Activated CD4-positive, CD25-positive, alpha-beta regulatory T cell treated with anti-CD3 and anti-CD28 coated beads, Interleukin-2, amount 50 U/mL, for 16 hours (primary cell): ENCODE results near the gene HNRNPAB.
"Not testable (repeated sequence)": the region's sequence is repeated elsewhere in the genome, so short reads cannot be mapped to it uniquely, and the experiment has no call there.

ENCODE experiments used
- DNase-seq: peaks from one replicate; pipeline ENCODE4 v3.0.0-alpha.2; 2020; ENCODE audit warnings: low read depth, low spot score

The HNRNPAB gene

DNA sequence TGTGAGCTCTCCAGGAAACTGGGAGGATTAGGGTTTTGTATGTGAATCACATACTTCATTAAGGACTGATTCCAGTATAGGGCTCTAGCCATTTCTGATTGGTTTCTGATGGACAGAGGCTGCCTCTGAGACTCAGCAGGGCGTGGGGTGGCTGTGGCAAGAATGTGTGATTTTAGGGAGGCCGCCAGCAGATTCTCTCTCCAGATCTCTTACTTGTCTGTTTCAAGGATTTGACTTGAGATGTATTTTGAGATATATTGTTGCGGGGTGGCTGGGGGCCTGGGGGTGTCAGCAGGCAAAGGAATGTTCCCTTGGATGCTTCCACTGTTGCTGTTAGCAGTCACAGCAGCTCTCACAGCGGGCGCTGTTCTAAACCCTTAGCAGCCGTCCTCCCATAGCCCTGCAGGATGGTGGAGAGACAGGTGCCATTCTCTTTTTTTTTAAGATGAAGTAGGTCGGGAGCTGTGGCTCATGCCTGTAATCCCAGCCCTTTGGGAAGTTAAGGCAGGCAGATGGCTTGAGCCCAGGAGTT, 8.0 kb upstream of the HNRNPAB start:
- no peak for DNase-seq

DNA sequence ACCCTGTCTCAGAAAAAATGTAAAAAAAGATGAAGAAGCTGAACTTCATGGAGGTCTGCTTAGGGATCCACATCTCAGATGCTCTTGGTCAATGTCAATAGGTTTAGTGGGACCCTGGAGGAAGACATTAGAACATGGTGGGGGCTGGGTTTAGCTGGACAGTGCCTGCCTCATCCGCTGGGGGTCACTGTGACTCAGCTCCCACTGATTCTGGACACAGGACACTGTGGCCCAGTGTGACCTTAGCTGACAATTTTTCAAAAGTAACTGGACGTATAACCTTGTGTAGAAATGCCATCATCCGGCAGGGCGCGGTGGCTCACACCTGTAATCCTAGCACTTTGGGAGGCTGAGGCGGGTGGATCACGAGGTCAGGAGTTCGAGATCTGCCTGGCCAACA, 7.3 kb upstream of the HNRNPAB start:
- DNase-seq, result no peak

DNA sequence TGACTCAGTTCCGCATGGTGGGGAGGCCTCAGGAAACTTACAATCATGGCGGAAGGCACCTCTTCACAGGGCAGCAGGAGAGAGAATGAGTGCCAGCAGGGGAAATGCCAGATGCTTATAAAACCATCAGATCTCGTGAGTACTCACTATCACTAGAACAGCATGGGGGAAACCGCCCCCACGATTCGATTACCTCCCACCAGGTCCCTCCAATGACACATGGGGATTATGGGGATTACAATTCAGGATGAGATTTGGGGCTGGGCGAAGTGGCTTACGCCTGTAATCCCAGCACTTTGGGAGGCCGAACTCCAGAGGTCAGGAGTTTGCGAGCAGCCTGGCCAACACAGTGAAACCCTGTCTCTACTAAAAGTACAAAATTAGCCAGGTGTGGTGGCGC, 6.2 kb upstream of the HNRNPAB start:
- not testable (repeated sequence) for DNase-seq

DNA sequence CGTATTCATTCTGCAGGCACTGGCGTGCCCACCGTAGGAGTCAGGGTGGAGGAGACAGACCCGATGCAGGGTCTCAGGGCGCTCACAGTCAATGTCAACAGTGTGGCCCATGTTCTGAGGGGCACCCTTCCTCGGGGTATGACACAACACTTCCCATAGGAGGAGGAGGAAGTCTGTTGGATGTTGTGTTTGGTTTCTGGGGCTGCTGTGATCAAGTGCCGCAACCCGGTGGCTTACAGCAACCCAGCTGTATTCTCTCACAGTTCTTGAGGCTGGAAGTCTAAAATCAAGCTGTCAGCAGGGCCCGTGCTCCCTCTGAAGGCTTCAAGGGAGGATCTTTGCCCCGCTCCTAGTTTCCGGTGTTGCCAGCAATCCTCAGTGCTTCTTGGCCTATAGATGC, 5.6 kb upstream of the HNRNPAB start:
- no peak for DNase-seq

DNA sequence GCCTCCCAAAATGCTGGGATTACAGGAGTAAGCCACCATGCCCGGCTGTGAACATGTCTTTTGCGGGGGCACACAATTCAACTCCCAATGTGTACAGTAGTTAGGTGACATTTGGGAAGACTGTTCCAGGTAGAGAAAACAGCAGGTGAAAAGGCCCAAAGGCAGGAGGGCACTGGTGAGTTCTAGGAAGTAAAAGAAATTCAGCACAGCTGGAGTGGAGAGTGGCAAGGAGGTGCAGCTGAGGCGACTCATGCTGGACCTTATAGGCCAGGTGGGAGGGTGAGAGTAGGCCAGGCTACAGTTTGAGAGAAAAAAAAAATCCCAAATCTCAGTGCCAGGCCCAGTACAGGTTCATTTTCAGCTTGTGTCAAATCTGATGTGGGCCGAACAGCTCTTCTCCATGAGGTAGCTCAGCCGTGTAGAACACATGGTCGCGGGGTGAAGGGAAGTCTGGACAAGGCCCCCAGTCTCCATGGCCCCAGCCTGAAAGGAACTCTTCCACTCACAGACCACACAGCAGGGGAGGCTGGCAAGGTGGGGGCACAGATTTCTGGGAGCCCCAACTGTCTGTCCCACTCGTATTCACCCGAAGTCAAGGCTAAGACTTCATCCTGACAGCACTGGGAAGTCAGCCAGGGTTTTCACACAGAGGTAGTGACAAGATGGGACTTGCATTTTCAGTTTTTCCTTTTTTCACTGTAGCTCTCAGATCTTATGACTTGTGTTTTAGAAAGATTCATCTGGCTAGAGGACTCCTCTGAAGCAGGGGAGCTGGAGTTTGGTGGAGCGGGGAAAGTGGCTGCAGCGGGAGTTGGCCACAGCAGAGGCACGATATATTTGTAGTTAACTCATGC, 4.5 kb upstream of the HNRNPAB start:
- DNase-seq, result no peak

DNA sequence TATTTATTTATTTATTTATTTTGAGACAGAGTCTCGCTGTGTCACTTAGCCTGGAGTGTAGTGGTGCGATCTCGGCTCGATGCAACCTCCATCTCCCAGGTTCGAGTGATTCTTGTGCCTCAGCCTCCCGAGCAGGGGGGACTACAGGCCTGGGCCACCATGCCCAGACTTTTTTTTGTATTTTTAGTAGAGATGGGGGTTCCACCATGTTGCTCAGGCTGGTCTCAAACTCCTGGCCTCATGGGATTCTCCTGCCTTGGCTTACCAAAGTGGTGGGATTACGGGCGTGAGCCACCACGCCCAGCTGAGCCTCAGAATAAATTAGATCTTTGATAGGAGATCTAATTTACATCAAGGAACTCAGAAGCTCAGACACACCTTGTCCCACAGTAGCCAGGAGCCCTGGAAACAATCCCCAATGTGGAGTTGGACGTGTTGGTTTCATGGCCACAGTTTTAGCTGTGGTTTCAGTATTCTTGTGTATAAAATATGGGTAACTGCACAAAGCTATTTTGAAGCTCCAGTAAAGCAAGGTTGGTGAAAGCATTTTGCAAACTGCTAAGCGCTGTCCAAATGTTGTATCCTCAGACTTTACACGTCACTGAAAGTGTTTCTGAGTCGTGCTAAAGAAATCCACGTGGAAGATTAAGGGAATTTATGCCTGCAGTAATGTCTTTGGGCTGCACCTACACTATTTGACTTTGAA, 3.0 kb upstream of the HNRNPAB start:
- DNase-seq, result no peak

DNA sequence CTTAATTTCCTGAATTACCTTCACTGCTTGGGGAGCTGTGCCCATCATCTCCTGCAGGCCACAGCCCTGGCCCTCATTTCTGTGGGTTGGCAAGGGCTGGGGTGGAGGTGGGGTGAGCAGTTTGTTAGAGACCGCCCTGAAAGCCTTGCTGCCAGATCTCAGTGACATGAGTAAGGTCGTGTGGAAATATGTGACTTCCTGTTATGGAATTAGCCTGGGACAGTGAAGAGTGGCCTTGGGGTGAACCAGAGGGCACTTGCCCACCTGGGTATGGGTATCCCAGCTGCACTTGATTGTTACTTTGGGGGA, 2.5 kb upstream of the HNRNPAB start:
- DNase-seq, result no peak

DNA sequence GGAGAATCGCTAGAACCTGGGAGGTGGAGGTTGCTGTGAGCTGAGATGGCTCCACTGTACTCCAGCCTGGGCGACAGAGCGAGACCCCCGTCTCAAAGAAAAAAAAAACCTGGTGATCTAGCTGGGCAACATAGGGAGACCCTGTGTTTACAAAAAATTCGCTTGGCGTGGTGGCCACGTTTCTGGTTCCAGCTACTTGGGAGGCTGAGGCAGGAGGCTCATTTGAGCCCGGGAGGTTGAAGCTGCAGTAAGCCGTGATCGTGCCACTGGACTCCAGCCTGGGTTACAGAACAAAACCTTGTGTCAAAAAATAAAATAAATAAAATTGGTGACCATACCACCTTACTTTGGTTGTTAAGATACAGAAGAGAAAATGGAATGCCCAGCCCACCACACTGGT, 1.8 kb upstream of the HNRNPAB start:
- DNase-seq, result no peak

DNA sequence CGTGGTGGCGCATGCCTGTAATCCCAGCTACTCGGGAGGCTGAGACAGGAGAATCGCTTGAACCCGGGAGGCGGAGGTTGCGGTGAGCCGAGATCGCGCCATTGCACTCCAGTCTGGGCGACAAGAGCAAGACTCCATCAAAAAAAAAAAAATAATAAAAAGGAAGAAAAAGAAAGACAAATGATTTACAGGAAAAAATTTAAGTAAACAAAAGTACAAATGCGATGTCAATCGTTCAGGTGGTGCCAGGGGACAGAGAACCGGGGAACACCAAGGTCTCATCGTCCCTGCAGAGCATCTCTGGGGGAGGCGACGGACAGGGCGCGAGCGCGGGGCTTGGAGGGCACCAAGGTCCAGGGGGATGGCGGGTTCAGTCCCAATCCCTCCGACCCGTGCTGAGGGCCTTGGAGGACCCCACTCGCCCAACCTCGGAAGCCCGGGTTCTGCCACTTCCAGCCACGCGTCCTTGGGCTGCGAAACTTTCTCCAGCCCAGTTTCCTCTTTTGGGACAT, 607 bp upstream of the HNRNPAB start:
- DNase-seq, result no peak

DNA sequence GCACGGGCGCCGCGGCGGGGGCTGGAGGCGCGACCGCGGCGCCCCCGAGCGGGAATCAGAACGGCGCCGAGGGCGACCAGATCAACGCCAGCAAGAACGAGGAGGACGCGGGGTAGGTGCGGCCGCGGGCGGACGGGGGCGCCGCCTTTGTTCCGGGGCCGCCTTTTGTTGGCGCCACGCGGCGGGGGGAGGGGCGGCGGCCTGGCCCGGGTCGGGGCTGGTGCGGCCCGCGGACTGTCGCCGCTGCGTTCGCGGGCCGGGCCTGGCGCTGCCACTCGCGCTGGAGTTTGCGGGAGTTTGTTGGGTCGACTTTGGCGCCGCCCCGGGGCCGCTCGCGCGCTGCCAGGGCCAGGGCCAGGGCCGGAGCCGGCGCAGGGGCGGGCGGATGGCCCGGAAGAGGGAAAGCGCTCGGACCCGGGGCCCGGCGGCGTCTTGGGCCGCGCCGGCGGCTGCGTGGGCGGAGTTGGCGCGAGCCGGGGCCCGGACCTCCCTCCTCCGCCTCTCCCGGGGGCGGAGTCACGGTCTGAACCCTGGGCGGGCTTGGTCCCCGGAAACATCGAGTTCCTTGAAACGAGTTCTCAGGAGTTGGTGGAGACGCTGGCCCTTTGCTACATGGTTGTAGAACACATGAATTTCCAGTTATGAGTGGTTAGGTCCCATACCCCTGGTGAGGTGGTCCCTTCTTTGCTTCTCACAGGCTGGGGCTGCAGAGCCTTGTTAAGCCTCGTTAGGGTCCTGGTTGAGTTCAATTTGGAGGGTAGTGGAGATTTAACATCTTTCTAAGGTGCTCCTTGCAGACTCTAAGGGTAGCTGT, 809 bp downstream of the HNRNPAB start:
- peak; percentile 32 for DNase-seq

DNA sequence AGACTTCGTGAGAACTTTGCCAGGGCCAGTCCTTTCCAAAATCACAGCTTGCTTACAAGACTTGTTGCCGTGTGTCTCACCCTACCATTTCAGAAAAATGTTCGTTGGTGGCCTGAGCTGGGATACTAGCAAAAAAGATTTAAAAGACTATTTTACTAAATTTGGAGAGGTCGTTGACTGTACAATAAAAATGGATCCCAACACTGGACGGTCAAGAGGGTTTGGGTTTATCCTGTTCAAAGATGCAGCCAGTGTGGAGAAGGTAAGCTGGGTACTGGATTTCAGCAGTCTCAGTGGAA, 1.4 kb downstream of the HNRNPAB start:
- DNase-seq, result no peak

DNA sequence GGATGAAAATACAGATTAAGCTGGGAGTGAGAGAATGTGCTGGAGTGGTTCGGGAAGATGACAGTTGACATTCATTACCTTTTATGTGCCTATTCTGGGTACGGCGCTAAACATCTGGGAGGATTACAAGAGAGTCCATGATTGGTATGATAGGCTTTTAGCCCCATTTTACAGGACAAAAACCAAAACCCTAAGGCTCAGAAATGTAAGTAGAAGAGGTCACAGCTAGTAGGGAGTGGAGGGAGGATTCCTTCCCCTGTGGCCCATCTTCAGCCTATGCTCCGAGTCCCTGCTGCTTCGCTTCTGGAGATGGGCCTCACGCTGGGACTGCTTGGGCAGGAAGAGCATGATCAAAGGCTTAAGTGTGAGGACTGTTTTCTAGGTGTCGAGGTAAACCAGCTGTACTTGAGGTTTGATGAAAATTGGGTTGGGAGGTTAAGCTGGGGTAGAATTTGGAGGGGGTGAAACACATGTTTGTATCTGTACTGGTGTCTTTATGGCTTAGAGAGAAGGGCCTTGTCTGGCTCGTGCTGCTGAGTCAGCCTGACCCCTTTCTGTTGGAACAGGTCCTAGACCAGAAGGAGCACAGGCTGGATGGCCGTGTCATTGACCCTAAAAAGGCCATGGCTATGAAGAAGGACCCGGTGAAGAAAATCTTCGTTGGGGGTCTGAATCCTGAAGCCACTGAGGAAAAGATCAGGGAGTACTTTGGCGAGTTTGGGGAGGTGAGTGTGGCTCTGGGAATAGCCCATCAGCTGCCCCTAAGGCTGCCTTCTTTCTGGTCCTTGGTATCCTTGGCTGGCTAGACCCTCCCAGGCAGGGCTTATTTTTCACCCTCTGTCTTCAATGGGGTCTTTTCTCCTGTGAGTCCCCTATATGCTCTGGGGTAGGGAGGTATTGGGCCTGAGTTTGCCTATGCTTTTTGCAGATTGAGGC, 2.1 kb downstream of the HNRNPAB start:
- DNase-seq, result no peak

DNA sequence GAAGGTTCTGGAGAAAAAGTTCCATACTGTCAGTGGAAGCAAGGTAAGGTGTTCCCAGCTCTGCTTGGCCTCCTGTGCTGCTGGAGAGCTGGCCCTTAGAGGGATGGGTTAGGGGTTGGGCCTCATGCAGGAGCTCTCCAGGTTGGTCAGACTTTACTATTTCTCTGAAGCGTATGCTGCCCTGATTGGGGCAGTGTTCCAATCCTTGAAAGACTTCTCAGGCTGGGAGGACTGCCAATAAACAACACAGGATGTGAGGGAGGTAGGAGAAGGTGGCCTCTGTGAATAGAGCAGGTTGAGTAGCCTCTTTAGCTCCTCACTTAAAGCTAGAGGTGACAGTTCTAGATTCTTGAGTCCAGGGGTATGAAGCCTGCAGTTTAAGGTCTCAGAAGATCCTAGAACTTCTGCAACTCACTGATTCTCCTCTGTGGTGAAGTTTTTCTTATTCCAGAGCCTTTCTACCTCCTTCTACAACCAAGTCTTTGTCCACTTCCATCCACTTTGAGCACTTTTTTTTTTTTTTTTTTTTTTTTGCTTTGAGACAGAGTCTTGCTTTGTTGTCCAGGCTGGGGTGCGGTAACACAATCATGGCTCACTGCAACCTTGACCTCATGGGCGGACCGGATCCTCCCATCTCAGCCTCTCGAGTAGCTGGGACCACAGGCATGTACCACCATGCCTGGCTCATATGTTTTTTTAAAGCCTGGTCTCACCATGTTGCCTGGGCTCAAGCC, 3.0 kb downstream of the HNRNPAB start:
- no peak for DNase-seq

DNA sequence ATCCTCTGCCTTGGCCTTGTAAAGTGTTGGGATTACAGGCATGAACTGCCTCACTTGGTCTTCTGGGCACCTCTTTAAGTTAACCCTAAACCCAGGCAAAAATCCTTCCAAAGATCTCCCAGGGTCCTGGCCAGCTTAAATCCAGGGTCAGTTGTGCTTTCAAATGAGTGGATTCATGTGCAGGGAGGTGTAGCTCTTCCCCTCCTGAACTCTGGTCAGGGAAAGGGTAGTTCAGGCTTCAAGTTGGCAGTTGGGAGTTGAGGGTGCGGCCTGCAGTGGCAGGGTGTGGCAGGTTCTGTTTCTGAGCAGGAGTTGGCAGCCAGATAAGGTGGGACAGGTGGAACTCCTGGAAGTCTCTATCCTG, 3.6 kb downstream of the HNRNPAB start:
- DNase-seq, result no peak

DNA sequence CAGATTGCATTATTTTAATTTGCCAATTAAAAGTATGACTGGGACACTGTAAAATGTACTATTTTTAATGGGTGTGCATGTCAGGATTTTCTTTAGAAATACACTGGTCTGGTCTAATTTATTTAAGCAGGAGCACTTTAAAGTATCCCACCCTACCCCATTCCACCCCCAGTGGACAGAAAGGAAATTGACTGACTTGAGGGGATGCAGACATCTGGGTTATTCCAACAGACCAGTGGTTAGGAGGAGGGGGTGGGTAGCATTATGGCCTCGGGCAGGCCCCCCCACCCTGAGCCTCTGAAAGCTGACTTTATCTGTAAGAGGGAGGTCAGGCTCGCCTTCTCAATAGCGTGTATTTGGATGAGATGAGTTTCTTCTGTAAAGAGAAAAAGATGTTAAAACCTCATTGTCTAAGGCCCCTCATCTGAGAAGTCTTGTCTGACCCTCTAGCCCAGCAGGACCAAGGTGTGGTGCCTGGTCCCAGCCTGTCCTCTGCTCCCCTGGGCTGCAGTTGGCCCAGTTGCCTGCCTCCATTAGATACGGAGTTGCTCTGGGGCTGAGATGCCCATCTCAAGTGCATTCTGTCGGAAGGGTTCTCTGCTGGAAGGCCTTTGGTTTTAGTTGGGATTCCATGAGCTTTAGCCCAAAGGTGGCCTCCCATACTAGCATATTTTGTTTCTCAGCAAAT, 4.4 kb downstream of the HNRNPAB start:
- DNase-seq, result no peak

DNA sequence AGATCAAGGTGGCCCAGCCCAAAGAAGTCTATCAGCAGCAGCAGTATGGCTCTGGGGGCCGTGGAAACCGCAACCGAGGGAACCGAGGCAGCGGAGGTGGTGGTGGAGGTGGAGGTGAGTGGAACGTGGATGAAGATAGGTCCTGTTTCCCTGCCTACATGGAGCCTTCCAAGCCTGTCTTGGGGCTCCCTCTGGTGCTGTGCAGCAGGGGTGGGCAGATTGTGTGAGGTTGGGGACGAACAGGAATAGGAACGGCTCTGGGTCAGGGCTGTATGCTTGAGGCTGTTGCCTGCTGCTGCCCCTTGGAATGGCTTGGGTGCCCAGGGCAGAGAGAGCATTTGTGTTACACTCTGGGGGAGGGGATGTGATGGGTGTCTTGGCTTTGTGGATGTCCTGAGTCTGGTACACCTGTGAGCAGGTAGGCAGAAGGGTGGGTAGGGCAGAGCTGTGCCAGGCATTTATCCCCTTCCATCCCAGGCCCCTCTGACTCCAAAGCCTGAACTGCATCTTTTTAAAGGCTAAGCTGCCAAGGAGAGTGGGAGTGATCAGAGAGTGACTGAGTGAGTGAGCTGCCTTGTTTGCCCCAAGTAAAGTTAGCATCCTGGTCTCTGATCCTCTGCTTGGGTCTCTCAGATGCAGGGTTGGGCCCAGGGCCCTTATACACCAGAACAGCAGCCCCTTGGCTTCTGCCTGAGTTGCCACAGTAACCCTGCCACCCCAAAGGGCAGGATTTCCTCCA, 5.2 kb downstream of the HNRNPAB start:
- DNase-seq, result no peak

DNA sequence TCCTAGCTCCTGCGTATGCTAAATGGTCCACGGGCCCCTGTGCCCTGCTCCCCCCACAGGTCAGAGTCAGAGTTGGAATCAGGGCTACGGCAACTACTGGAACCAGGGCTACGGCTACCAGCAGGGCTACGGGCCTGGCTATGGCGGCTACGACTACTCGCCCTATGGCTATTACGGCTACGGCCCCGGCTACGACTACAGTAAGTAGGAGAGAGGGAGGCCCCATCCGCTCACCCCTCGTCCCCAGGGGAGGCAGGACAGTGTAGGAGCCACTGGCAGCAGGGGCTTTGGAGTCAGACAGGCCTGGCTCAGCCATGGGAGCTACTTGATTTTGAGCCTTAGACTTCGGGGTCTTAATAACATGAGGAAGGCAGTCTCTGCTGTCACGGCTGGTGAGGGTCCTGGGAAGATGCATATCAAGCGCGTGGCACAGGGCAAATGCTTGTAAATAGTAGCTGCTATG, 5.8 kb downstream of the HNRNPAB start:
- no peak for DNase-seq

DNA sequence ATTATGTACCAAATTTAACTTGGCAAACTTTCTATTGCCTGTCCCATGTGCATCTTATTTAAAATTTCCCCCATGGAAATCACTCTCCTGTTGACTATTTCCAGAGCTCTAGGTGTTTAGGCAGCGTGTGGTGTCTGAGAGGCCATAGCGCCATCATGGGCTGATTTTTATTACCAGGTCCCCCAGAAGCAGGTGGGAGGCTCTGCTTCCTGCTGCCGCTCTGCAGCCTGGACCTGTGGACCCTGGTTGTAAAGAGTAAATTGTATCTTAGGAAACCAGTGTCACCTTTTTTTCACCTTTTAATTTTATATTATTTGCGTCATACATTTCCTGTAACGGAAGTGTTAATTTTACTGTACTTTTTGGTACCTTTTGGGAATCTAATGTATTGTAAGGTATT, 6.4 kb downstream of the HNRNPAB start:
- DNase-seq, result no peak
